ENCODE measurements around the gene CRB1. TPM values are rescaled to one million over a fixed set of nuclear protein-coding genes. Genes with fewer than 3 reads are reported as not detected.

CRB1 gene
- total RNA-seq, 1 experiment from 2014 or later = not detected

- H2BK5ac ChIP-seq (ENCODE audit: insufficient read length, low read length) = no peak overlapping the region
- no peak overlapping the region for H3K27ac ChIP-seq (ENCODE audit: insufficient read length, low read depth, low read length)
- H4K5ac ChIP-seq (ENCODE audit: insufficient read length, low read depth, low read length) = no peak overlapping the region
- Mint-ChIP-seq H3K27ac (no peak overlapping the region), H3K9me3 (no peaks in the 10 kb centered on the region), H3K27me3 (ENCODE audit: low read depth) (no peaks in the 10 kb centered on the region; the same call in 1 of the 2 replicates), H3K4me3 (no peak overlapping the region), H3K36me3 (ENCODE audit: insufficient read depth in 1 of 3, low read depth in 3 of 3) (no peaks in the 10 kb centered on the region), H3K4me1 (no peaks in the 10 kb centered on the region)
- H4K20me1 ChIP-seq (ENCODE audit: control insufficient read depth, insufficient read depth, insufficient read length) = no peaks in the 10 kb centered on the region
- H3K4me1 ChIP-seq (ENCODE audit: insufficient read depth, low read length) = no peaks in the 10 kb centered on the region
- no peak overlapping the region for H2BK15ac ChIP-seq (ENCODE audit: low read depth, low read length)
- no peak overlapping the region for H3K14ac ChIP-seq (ENCODE audit: insufficient read depth, low read length)
- no peak overlapping the region for H3K18ac ChIP-seq (ENCODE audit: insufficient read length, low read depth, low read length)
- H4K91ac ChIP-seq (ENCODE audit: insufficient read length, low read depth, low read length) = no peak overlapping the region
- H3K79me2 ChIP-seq (ENCODE audit: insufficient read depth, low read length) = no peaks in the 10 kb centered on the region
- no peaks in the 10 kb centered on the region for H3K9me3 ChIP-seq (ENCODE audit: control insufficient read depth, low read depth, low read length)
- H3K23ac ChIP-seq (ENCODE audit: insufficient read length, low read depth, low read length) = no peak overlapping the region
- no peak overlapping the region for H2BK120ac ChIP-seq (ENCODE audit: low read depth, low read length, poor library complexity, severe bottlenecking)
- no peak overlapping the region for H4K8ac ChIP-seq (replicated peaks; ENCODE audit: insufficient read length, low read depth, low read length)
- no peak overlapping the region for H3T11ph ChIP-seq (ENCODE audit: low read length)
- no peak overlapping the region for H2AK5ac ChIP-seq (ENCODE audit: insufficient read length, low read length)
- no peak overlapping the region for H3K4me2 ChIP-seq (ENCODE audit: insufficient read depth, insufficient read length, low read length)
- H2BK20ac ChIP-seq (ENCODE audit: low read depth, low read length, poor library complexity, severe bottlenecking) = no peak overlapping the region
- no peak overlapping the region for H2AFZ ChIP-seq (ENCODE audit: low read length)
- WGBS (ENCODE audit: extremely low coverage, insufficient read length, low lambda C conversion rate) = no CpG with 5 or more reads among the region's 2 CpGs
- no peak overlapping the region for H2BK12ac ChIP-seq (ENCODE audit: insufficient read length, low read depth, low read length)
- no peaks in the 10 kb centered on the region for H3K23me2 ChIP-seq (ENCODE audit: insufficient read length, low read depth, low read length, poor library complexity, severe bottlenecking)
- no peaks in the 10 kb centered on the region for H3K79me1 ChIP-seq (ENCODE audit: insufficient read depth, low read depth, low read length, poor library complexity, severe bottlenecking)
- no peak overlapping the region for H3K9ac ChIP-seq (ENCODE audit: extremely low read depth, insufficient read length, low read length)
- no peaks in the 10 kb centered on the region for H3K27me3 ChIP-seq (ENCODE audit: insufficient read depth, low read length)
- H3K4ac ChIP-seq (ENCODE audit: low read depth, low read length) = no peak overlapping the region
- TF ChIP-seq CTCF (conservative IDR thresholded peaks at IDR 0.05) = no peak
- no peak overlapping the region for H3K56ac ChIP-seq (ENCODE audit: insufficient read length, low read depth, low read length)
- DNase-seq = no peak
These were observed 83.9 kb downstream of the CRB1 start for GRCh38 chr1:197351821-197352440.
